IMR-90 (cell line): Measurements from ENCODE around the gene TFAP2E. TPM values are rescaled to one million over a fixed set of nuclear protein-coding genes. Genes with fewer than 3 reads are reported as not detected.

Experiments
- ATAC-seq: fragments of 200-7000 bp; cut with Tn5 transposase; 2 replicates; pipeline ENCODE4 v1.9.1; 2020; ENCODE audit warnings: low read depth, mild to moderate bottlenecking, moderate library complexity
- BruUV-seq: library from RNA; stranded (reverse); fragments of 400-500 nt; replicated peaks from 2 replicates; lab custom pipeline; 2021; lab: Mats Ljungman, UMichigan
- CTCF ChIA-PET: fragments of 300-600 bp; formaldehyde crosslinking; extraction: SDS; loops from one replicate; lab custom pipeline; 2021; ENCODE audit warnings: antibody characterized with exemption; lab: Yijun Ruan, JAX
- POLR2A ChIA-PET: fragments of 300-600 bp; sonication (Branson Sonifier 250); formaldehyde crosslinking; loops from one replicate; lab custom pipeline; 2022; ENCODE audit warnings: antibody characterized with exemption; ENCODE audit not compliant: unreplicated experiment; lab: Charles Lee
- DNase-seq: peaks from one replicate; pipeline ENCODE4 v3.0.0; 2013
- H2AFZ ChIP-seq: replicated peaks from 2 replicates; pipeline ENCODE3; 2013; ENCODE audit warnings: low read length, mild to moderate bottlenecking; ENCODE audit not compliant: poor library complexity
- H2AK5ac ChIP-seq: 2 replicates; pipeline ENCODE4 v1.6.1; 2013; ENCODE audit warnings: low read depth, low read length, inconsistent platforms
- H2AK9ac ChIP-seq: replicated peaks from 2 replicates; pipeline ENCODE3; 2013; ENCODE audit warnings: mild to moderate bottlenecking, low read depth, low read length, moderate library complexity; ENCODE audit not compliant: poor library complexity
- H2BK120ac ChIP-seq: 2 replicates; pipeline ENCODE4 v1.6.1; 2013; ENCODE audit warnings: low read depth, low read length, inconsistent platforms
- H2BK15ac ChIP-seq: 3 replicates; pipeline ENCODE4 v1.6.1; 2013; ENCODE audit warnings: low read depth, low read length, inconsistent platforms
- H2BK20ac ChIP-seq: 2 replicates; pipeline ENCODE4 v1.6.1; 2013; ENCODE audit warnings: low read depth, mild to moderate bottlenecking, inconsistent platforms, low read length, moderate library complexity
- H2BK5ac ChIP-seq: 2 replicates; pipeline ENCODE4 v1.6.1; 2013; ENCODE audit warnings: mild to moderate bottlenecking, low read depth, low read length, inconsistent platforms; ENCODE audit not compliant: poor library complexity, severe bottlenecking
- H3K14ac ChIP-seq: replicated peaks from 2 replicates; pipeline ENCODE4 v1.6.1; 2013; ENCODE audit warnings: low read depth, low read length, inconsistent platforms
- H3K18ac ChIP-seq: 2 replicates; pipeline ENCODE4 v1.6.1; 2013; ENCODE audit warnings: low read depth, low read length, control low read depth
- H3K23ac ChIP-seq: 2 replicates; pipeline ENCODE4 v1.6.1; 2013; ENCODE audit warnings: low read depth, low read length, inconsistent platforms
- H3K27ac ChIP-seq: 2 replicates; pipeline ENCODE4 v1.5.1; 2013; ENCODE audit warnings: mild to moderate bottlenecking, control low read depth, low read length; ENCODE audit not compliant: insufficient read depth
- H3K27me3 ChIP-seq: 2 replicates; pipeline ENCODE4 v1.6.1; 2013; ENCODE audit warnings: low read length; ENCODE audit not compliant: control insufficient read depth, insufficient read depth
- H3K36me3 ChIP-seq: 2 replicates; pipeline ENCODE4 v1.6.1; 2013; ENCODE audit warnings: low read length, mixed read lengths; ENCODE audit not compliant: control insufficient read depth, insufficient read depth
- H3K4ac ChIP-seq: 2 replicates; pipeline ENCODE4 v1.6.1; 2013; ENCODE audit warnings: low read depth, low read length, inconsistent platforms
- H3K4me1 ChIP-seq: 2 replicates; pipeline ENCODE4 v1.6.1; 2013; ENCODE audit warnings: low read length, mixed read lengths; ENCODE audit not compliant: control insufficient read depth, insufficient read depth
- H3K4me2 ChIP-seq: 2 replicates; pipeline ENCODE4 v1.6.1; 2013; ENCODE audit warnings: low read depth, mild to moderate bottlenecking, control low read depth, low read length, moderate library complexity
- H3K4me3 ChIP-seq: 2 replicates; pipeline ENCODE4 v1.5.1; 2013; ENCODE audit warnings: low read depth, mild to moderate bottlenecking, control low read depth, low read length, moderate library complexity; ENCODE audit not compliant: insufficient read depth
- H3K56ac ChIP-seq: 2 replicates; pipeline ENCODE4 v1.6.1; 2013; ENCODE audit warnings: low read length, inconsistent platforms; ENCODE audit not compliant: insufficient read depth; ENCODE audit errors: extremely low read depth
- H3K79me1 ChIP-seq, 2 experiments: 2 replicates each; pipeline ENCODE4 v1.6.1; 2013; ENCODE audit warnings: low read length in 2 of 2, inconsistent platforms in 1 of 2, low read depth in 1 of 2
- H3K9ac ChIP-seq: 2 replicates; pipeline ENCODE4 v1.6.1; 2013; ENCODE audit warnings: low read depth, low read length, control low read depth
- H3K9me1 ChIP-seq: 2 replicates; pipeline ENCODE4 v1.6.1; 2013; ENCODE audit warnings: low read length, inconsistent platforms; ENCODE audit not compliant: insufficient read depth
- H3K9me3 ChIP-seq: 2 replicates; pipeline ENCODE4 v1.6.1; 2013; ENCODE audit warnings: low read length; ENCODE audit not compliant: control insufficient read depth, insufficient read depth
- H4K20me1 ChIP-seq: 2 replicates; pipeline ENCODE4 v1.6.1; 2013; ENCODE audit warnings: low read length, inconsistent platforms; ENCODE audit not compliant: insufficient read depth
- H4K5ac ChIP-seq: 2 replicates; pipeline ENCODE4 v1.6.1; 2013; ENCODE audit warnings: mild to moderate bottlenecking, low read depth, low read length, control low read depth
- H4K8ac ChIP-seq, 2 experiments: 2 replicates each; pipeline ENCODE4 v1.6.1; 2013; ENCODE audit warnings: low read depth in 2 of 2, low read length in 2 of 2, control low read depth in 1 of 2, inconsistent platforms in 1 of 2
- H4K91ac ChIP-seq: 2 replicates; pipeline ENCODE4 v1.6.1; 2013; ENCODE audit warnings: low read depth, low read length, inconsistent platforms; ENCODE audit not compliant: insufficient read depth
- BHLHE40 ChIP-seq: fragments of 150-350 bp; IDR thresholded peaks from 2 replicates; pipeline ENCODE4 v1.6.1; 2016; ENCODE audit warnings: mild to moderate bottlenecking, low read depth, low read length
- CEBPB ChIP-seq: IDR thresholded peaks from 2 replicates; pipeline ENCODE4 v1.6.1; 2012; ENCODE audit warnings: low read depth, low read length, improper control_type of control experiment
- CHD1 ChIP-seq: IDR thresholded peaks from 2 replicates; pipeline ENCODE4 v1.6.1; 2012; ENCODE audit warnings: low read depth, low read length, improper control_type of control experiment
- CTCF ChIP-seq: conservative IDR thresholded peaks from 2 replicates; pipeline ENCODE4 v1.5.1; 2012; ENCODE audit warnings: mild to moderate bottlenecking, low read depth, low read length, improper control_type of control experiment
- ELK1 ChIP-seq: fragments of 150-350 bp; IDR thresholded peaks from 2 replicates; pipeline ENCODE4 v1.6.1; 2016; ENCODE audit warnings: low read depth, mild to moderate bottlenecking, low read length, moderate library complexity, borderline replicate concordance
- FOS ChIP-seq: fragments of 150-350 bp; IDR thresholded peaks from 2 replicates; pipeline ENCODE4 v1.6.1; 2016; ENCODE audit warnings: low read depth, low read length
- MAFK ChIP-seq: IDR thresholded peaks from 2 replicates; pipeline ENCODE4 v1.6.1; 2012; ENCODE audit warnings: low read depth, low read length, improper control_type of control experiment
- MAZ ChIP-seq: IDR thresholded peaks from 2 replicates; pipeline ENCODE4 v1.6.1; 2012; ENCODE audit warnings: low read depth, mild to moderate bottlenecking, low read length, improper control_type of control experiment, moderate library complexity, borderline replicate concordance
- MXI1 ChIP-seq: IDR thresholded peaks from 2 replicates; pipeline ENCODE4 v1.6.1; 2012; ENCODE audit warnings: low read depth, mild to moderate bottlenecking, low read length, moderate library complexity, borderline replicate concordance
- NFE2L2 ChIP-seq: fragments of 150-350 bp; IDR thresholded peaks from 2 replicates; pipeline ENCODE4 v1.6.1; 2016; ENCODE audit warnings: low read depth, mild to moderate bottlenecking, low read length
- POLR2A ChIP-seq: IDR thresholded peaks from 2 replicates; pipeline ENCODE4 v1.6.1; 2012; ENCODE audit warnings: mild to moderate bottlenecking, low read depth, low read length
- RAD21 ChIP-seq: IDR thresholded peaks from 2 replicates; pipeline ENCODE4 v1.6.1; 2012; ENCODE audit warnings: low read length, improper control_type of control experiment
- RCOR1 ChIP-seq: IDR thresholded peaks from 2 replicates; pipeline ENCODE4 v1.6.1; 2012; ENCODE audit warnings: mild to moderate bottlenecking, low read length, improper control_type of control experiment; ENCODE audit not compliant: insufficient replicate concordance
- RFX5 ChIP-seq: IDR thresholded peaks from 2 replicates; pipeline ENCODE4 v1.8.0; 2012; ENCODE audit warnings: low read depth, mild to moderate bottlenecking, low read length, moderate library complexity
- SMC3 ChIP-seq: fragments of 150-350 bp; IDR thresholded peaks from 2 replicates; pipeline ENCODE4 v1.6.1; 2016; ENCODE audit warnings: low read depth, mild to moderate bottlenecking, antibody characterized with exemption, low read length, moderate library complexity
- WGBS, 2 experiments: methylation state at CpG; one replicate each; pipeline versions ENCODE4 v1.1.5 to v1.1.7; 2013; ENCODE audit warnings: missing lambda C conversion rate in 2 of 2; ENCODE audit not compliant: insufficient read length in 1 of 2; ENCODE audit errors: extremely low coverage in 2 of 2; 5-methylcytosine and 5-hydroxymethylcytosine counted together
- dilution Hi-C: fragments of 300-500 bp; cut with HindIII; formaldehyde crosslinking; loops from one replicate; pipeline ENCODE4 v1.14.3; 2018; ENCODE audit warnings: low sequenced_read_pairs; ENCODE audit not compliant: unreplicated experiment
- in situ Hi-C: fragments of 300-500 bp; cut with MboI; formaldehyde crosslinking; loops from 3 replicates; pipeline ENCODE4 v1.14.3; 2019; ENCODE audit warnings: low sequenced_read_pairs, inconsistent platforms, mixed read lengths
- intact Hi-C: fragments of 100-400 bp; cut with micrococcal nuclease; formaldehyde crosslinking; loops from 2 replicates; pipeline ENCODE4 v1.10.0; 2022
- polyA plus RNA-seq, 3 experiments: library from polyadenylated mRNA; depleted of rRNA; stranded (reverse); fragments of >200 nt; gene quantifications; 2 replicates each; pipeline ENCODE4 v1.2.3, GENCODE V29; 2012; ENCODE audit warnings: low replicate concordance in 1 of 3
- total RNA-seq: library from RNA; depleted of rRNA; stranded (reverse); fragments of >200 nt; gene quantifications from 2 replicates; pipeline ENCODE4 v1.2.3, GENCODE V29; 2012
- TF ChIP-seq, protein P1 (sequence below): fragments of 150-350 bp; IDR thresholded peaks from 2 replicates; pipeline ENCODE4 v1.6.1; 2017; ENCODE audit warnings: mild to moderate bottlenecking, antibody characterized with exemption, low read length, low read depth

Gene TFAP2E
- total and polyA plus RNA-seq, 2 of the 4 experiments (the other 2 are of a cell fraction) = under 0.01 to 0.19 TPM

DNA sequence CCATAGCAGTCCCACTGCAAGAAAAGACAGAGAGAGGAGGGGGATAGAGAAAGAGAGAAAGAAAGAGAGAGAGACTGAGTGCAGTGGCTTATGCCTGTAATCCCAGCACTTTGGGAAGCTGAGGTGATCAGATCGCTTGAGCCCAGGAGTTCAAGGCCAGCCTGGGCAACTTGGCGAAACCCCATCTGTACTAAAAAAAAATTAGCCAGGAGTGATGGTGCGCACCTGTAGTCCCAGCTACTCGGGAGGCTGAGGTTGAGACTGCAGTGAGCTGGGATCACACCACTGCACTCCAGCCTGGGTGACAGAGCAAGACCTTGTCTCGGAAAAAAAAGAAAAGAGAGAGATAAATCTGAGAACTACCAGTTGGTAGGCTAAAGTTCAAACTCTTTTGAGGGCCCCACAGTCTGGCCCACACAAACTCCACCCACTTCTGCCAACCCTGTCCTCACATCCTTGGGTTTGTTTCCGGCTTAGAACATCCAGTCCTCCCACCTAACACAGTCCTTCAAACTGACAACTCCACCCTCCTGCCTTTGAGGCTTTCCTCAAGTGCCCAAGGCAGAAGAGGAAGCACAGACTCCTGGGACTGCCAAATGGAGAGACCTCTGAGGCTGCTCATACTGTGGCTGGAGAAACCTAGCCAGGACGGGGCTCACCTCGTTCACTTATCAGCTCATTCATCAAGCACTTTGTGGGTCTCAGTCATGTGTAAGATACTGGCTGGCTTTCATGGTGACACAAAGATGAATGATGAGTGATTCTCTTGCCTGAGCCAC lies 20.1 kb downstream of the TFAP2E start:
- ChIA-PET CTCF (no interaction called here), POLR2A (no interaction called here)
- no peak overlapping the region for H2BK120ac ChIP-seq
- intact Hi-C loops = no loop called here
- no peak overlapping the region for H2AK5ac ChIP-seq
- no peak overlapping the region for H4K8ac ChIP-seq
- no peaks in the 10 kb centered on the region for H3K9me3 ChIP-seq
- no peaks in the 10 kb centered on the region for H3K27me3 ChIP-seq
- no peak overlapping the region for H3K27ac ChIP-seq
- dilution Hi-C loops = no loop called here
- no peak overlapping the region for H4K5ac ChIP-seq
- no peak for DNase-seq
- H3K9ac ChIP-seq = no peak overlapping the region
- no peak for ATAC-seq
- H3K14ac ChIP-seq = no peak overlapping the region
- no peak overlapping the region for H2BK20ac ChIP-seq
- H3K9me1 ChIP-seq = peaks cover 24% of the 10 kb centered on the region
- no peak overlapping the region for H2BK15ac ChIP-seq
- H3K4me2 ChIP-seq = no peak overlapping the region
- no peaks in the 10 kb centered on the region for H3K4me1 ChIP-seq
- no peak overlapping the region for H4K91ac ChIP-seq
- H3K36me3 ChIP-seq = peaks cover 6% of the 10 kb centered on the region
- no peaks in the 10 kb centered on the region for H3K79me1 ChIP-seq
- no peak overlapping the region for H2AK9ac ChIP-seq
- no CpG with 5 or more reads among the region's 8 CpGs for WGBS, 2 experiments
- in situ Hi-C loops = no loop called here
- no peak overlapping the region for H3K56ac ChIP-seq
- H3K4me3 ChIP-seq = no peak overlapping the region
- H4K20me1 ChIP-seq = no peaks in the 10 kb centered on the region; the same call in 1 of the 2 replicates
- no peak overlapping the region for H2BK5ac ChIP-seq
- H3K4ac ChIP-seq = no peak overlapping the region
- TF ChIP-seq RFX5 (no peak), MAFK (no peak), RAD21 (no peak), RCOR1 (no peak), POLR2A (no peak), CTCF (no peak), CEBPB (no peak), FOS (no peak), MXI1 (no peak), SMC3 (no peak), NFE2L2 (no peak), BHLHE40 (no peak), CHD1 (no peak), ELK1 (no peak), MAZ (no peak)
- TF ChIP-seq, protein P1, sequence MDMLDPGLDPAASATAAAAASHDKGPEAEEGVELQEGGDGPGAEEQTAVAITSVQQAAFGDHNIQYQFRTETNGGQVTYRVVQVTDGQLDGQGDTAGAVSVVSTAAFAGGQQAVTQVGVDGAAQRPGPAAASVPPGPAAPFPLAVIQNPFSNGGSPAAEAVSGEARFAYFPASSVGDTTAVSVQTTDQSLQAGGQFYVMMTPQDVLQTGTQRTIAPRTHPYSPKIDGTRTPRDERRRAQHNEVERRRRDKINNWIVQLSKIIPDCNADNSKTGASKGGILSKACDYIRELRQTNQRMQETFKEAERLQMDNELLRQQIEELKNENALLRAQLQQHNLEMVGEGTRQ = no peak
- no TSS peak for BruUV-seq
- no peak overlapping the region for H2AFZ ChIP-seq
- H3K23ac ChIP-seq = peak overlapping the region; percentile 16; the same call in 1 of the 2 replicates
- no peak overlapping the region for H3K18ac ChIP-seq
